ENCODE measurements around the gene PCP2. TPM values are rescaled to one million over a fixed set of nuclear protein-coding genes. Genes with fewer than 3 reads are reported as not detected.

PCP2 gene
- total RNA-seq, 1 donor, result not detected

DNA sequence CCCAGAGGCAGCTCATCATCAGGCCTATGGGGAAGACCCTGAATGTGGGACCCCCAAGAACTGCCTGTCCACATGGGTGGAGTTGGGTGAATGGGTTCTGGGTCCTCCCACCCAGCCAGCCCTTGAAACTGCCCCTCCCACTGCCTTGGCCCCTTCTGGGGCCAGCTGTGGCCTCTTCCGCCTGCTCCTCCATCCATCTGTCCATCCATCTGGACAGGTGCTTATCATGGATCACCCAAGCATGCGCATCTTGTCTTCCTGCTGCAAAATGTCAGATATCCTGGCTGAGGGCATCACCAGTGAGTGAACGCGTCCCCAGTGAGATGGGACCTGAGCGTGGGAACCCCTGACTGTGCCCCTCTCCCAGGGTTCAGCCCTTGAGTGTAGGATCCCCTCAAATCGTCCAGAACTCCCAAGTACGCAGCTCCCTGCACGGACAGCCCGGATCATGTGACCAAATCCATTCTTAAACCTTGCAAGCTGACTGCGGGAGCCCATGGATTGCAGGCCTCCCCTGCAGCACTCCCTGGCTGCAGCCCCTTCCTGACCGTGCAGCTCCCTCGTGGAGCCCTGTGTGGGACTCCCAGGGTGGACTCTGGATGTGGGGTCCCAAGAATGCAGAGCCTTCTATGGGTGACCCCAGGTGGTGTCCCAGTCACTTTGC lies 5.4 kb upstream of the PCP2 start:
- Histone ChIP-seq H3K79me2 (ENCODE audit: insufficient read depth, low read length) (no peaks in the 10 kb centered on the region), H4K20me1 (ENCODE audit: insufficient read depth, low read length) (no peaks in the 10 kb centered on the region), H3K9me3 (ENCODE audit: low read depth, low read length) (no peaks in the 10 kb centered on the region), H3K27ac (ENCODE audit: low read depth, low read length) (no peak overlapping the region), H3K4me2 (ENCODE audit: insufficient read depth, low read length) (no peak overlapping the region), H3K4me1 (ENCODE audit: insufficient read depth, low read length) (no peaks in the 10 kb centered on the region), H2AFZ (ENCODE audit: low read length) (no peak overlapping the region), H3K4me3 (ENCODE audit: insufficient read depth, low read length) (no peak overlapping the region), H3K27me3 (ENCODE audit: insufficient read depth, low read length) (peaks cover 9% of the 10 kb centered on the region), H3K36me3 (ENCODE audit: insufficient read depth, low read length) (no peaks in the 10 kb centered on the region)
- DNase-seq (ENCODE audit: insufficient read length, low spot score, missing footprints), result peak; percentile 75
- TF ChIP-seq, protein P1, sequence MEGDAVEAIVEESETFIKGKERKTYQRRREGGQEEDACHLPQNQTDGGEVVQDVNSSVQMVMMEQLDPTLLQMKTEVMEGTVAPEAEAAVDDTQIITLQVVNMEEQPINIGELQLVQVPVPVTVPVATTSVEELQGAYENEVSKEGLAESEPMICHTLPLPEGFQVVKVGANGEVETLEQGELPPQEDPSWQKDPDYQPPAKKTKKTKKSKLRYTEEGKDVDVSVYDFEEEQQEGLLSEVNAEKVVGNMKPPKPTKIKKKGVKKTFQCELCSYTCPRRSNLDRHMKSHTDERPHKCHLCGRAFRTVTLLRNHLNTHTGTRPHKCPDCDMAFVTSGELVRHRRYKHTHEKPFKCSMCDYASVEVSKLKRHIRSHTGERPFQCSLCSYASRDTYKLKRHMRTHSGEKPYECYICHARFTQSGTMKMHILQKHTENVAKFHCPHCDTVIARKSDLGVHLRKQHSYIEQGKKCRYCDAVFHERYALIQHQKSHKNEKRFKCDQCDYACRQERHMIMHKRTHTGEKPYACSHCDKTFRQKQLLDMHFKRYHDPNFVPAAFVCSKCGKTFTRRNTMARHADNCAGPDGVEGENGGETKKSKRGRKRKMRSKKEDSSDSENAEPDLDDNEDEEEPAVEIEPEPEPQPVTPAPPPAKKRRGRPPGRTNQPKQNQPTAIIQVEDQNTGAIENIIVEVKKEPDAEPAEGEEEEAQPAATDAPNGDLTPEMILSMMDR (IDR thresholded peaks at IDR 0.05; ENCODE audit: extremely low read depth, low read depth, low read length), result no peak

DNA sequence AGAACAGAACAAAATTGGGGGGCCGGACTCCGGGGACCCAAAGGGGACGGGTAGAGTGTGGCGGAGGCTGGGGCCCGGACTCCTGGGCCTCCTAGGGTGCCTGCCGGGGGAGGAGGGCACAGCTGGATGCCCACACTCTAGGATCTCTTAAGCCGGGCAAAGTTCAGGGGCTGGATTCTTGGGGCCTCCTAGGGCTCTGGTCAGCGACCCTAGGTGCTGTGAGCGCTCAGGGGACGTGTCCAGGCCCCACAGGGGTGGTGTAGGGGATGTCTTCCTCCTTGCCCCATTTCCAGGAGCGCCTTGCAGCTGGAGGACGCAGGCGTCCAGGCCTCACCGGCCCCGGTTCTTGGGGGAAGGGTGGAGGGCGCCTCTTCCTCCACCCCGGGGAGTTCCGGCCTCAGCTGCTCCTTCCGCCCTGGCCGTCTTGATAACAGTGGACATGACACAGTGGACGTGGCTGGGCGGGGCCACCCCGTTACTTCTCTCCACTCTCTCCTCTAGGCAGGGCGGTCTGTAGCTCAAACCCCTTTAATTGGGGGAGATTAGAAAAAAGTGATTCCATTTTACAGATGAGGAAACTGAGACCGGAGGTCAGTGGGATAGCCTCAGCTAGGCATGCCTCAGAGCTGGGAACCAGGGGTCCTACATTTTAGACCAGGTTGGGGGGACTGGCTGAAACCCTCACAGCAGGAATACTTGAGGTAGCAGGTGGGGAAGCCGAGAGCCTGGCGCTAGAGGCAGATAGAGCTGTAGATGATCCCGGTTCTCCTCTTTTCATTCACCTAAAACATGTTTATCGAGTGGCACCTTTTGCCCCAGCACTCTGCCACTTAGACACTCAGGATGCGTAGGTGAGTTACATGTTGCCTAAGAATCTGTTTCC lies 4.1 kb upstream of the PCP2 start:
- H3K4me3 ChIP-seq (ENCODE audit: insufficient read depth, low read length), result peak overlapping the region; percentile 20
- no peak overlapping the region for H2AFZ ChIP-seq (ENCODE audit: low read length)
- H3K27me3 ChIP-seq (ENCODE audit: insufficient read depth, low read length), result peaks cover 9% of the 10 kb centered on the region
- TF ChIP-seq, protein P1 (IDR thresholded peaks at IDR 0.05; ENCODE audit: extremely low read depth, low read depth, low read length), result no peak
- no peaks in the 10 kb centered on the region for H3K36me3 ChIP-seq (ENCODE audit: insufficient read depth, low read length)
- H3K27ac ChIP-seq (ENCODE audit: low read depth, low read length), result no peak overlapping the region
- peak; percentile 89 for DNase-seq (ENCODE audit: insufficient read length, low spot score, missing footprints)
- H4K20me1 ChIP-seq (ENCODE audit: insufficient read depth, low read length), result no peaks in the 10 kb centered on the region
- H3K4me2 ChIP-seq (ENCODE audit: insufficient read depth, low read length), result no peak overlapping the region
- H3K4me1 ChIP-seq (ENCODE audit: insufficient read depth, low read length), result no peaks in the 10 kb centered on the region
- no peaks in the 10 kb centered on the region for H3K9me3 ChIP-seq (ENCODE audit: low read depth, low read length)
- no peaks in the 10 kb centered on the region for H3K79me2 ChIP-seq (ENCODE audit: insufficient read depth, low read length)

DNA sequence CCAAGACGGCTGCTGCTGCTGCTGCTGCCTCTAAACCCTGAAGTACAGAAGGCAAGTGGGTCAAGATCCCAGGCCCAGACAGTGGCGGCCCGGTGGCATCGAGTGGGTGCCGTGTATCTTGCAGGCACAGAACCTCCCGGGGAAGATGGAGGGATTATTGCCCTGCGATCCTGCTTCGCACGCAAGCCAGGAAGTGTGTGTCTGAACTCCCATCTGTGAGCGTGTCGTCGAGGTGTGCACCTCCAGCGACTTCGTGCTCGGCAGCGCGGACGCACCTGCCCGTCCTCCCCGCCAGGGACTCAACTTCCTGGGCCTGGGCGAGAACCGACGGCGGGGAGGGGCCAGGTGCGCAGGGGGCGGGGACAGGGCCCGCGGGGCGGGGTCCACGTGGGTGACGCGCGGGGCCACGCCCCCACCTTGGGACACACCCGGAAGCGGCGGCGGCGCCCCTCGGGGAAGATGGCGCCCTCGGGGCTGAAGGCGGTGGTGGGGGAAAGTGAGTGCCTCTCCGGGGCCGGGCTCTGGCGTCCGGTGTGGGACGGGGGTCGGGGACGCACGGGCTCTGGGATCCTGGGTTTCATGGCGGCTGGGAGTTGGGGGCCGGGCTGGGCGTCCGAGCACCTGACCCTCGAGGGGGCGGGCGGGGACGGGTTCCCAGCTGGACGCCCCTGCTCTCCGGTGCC lies 3.3 kb upstream of the PCP2 start, which contains the start of gene STXBP2:
Gene STXBP2 (plus strand): TSS at position 420 of the 683 bp plus-strand sequence. CDS start 40 bp downstream, at position 460.
- peaks cover 9% of the 10 kb centered on the region for H3K27me3 ChIP-seq (ENCODE audit: insufficient read depth, low read length)
- H3K27ac ChIP-seq (ENCODE audit: low read depth, low read length), result no peak within 1 kb of the TSS
- TF ChIP-seq, protein P1 (IDR thresholded peaks at IDR 0.05; ENCODE audit: extremely low read depth, low read depth, low read length), result no peak
- H2AFZ ChIP-seq (ENCODE audit: low read length), result no peak within 1 kb of the TSS
- no peaks in the 10 kb centered on the region for H3K4me1 ChIP-seq (ENCODE audit: insufficient read depth, low read length)
- H3K79me2 ChIP-seq (ENCODE audit: insufficient read depth, low read length), result no peaks in the 10 kb centered on the region
- no peaks in the 10 kb centered on the region for H3K36me3 ChIP-seq (ENCODE audit: insufficient read depth, low read length)
- H3K4me3 ChIP-seq (ENCODE audit: insufficient read depth, low read length), result peak within 1 kb of the TSS; percentile 20
- H4K20me1 ChIP-seq (ENCODE audit: insufficient read depth, low read length), result no peaks in the 10 kb centered on the region
- no peak within 1 kb of the TSS for H3K4me2 ChIP-seq (ENCODE audit: insufficient read depth, low read length)
- DNase-seq (ENCODE audit: insufficient read length, low spot score, missing footprints), result peak; percentile 86
- no peaks in the 10 kb centered on the region for H3K9me3 ChIP-seq (ENCODE audit: low read depth, low read length)

Data from osteoblast (primary cell).